GM11168 (cell line): ENCODE measurements around the gene MRPS27.

Source experiments
- in situ Hi-C: fragments of 300-500 bp; cut with MboI; formaldehyde crosslinking; loops from one replicate; pipeline ENCODE4 v1.12.0; 2022; ENCODE audit warnings: low sequenced_read_pairs; ENCODE audit not compliant: unreplicated experiment

The MRPS27 gene

DNA sequence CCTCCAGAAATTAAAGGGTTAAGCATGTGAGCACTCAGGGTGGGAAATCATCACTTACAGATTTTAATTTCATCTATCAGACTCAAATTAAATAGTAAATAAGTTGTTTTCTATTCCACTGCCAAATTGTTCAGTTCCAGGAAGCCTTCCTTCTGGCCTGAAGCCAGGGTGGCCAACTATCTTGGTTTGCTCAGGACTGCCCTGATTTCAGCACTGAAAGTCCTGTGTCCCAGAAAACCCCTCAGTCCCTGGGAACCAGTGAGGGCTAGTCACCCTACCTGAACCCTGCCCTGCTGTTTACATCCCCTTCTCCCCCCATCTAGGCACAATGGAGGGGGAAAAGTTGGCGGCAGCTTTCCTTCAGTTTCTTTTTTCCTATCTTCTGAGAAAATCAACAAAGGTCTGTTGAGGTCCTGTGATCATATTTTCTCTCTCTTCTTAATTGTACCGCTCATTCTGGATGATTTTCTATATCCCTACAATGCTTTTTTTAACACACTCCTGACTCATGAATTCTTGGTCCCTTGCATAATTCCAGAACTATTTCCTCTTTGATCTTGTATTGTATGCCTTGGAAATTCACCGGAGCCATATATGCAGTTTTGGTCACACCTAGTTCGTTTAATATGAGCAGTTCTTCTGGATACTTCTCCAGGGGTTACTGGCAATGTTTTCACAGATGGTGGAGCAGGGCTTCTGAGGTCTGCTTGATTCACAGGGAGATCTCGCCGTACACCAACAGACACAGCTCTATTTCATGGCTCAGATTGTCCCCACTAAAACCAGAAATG, 109.0 kb downstream of the MRPS27 start:
- in situ Hi-C loops = no loop called here

DNA sequence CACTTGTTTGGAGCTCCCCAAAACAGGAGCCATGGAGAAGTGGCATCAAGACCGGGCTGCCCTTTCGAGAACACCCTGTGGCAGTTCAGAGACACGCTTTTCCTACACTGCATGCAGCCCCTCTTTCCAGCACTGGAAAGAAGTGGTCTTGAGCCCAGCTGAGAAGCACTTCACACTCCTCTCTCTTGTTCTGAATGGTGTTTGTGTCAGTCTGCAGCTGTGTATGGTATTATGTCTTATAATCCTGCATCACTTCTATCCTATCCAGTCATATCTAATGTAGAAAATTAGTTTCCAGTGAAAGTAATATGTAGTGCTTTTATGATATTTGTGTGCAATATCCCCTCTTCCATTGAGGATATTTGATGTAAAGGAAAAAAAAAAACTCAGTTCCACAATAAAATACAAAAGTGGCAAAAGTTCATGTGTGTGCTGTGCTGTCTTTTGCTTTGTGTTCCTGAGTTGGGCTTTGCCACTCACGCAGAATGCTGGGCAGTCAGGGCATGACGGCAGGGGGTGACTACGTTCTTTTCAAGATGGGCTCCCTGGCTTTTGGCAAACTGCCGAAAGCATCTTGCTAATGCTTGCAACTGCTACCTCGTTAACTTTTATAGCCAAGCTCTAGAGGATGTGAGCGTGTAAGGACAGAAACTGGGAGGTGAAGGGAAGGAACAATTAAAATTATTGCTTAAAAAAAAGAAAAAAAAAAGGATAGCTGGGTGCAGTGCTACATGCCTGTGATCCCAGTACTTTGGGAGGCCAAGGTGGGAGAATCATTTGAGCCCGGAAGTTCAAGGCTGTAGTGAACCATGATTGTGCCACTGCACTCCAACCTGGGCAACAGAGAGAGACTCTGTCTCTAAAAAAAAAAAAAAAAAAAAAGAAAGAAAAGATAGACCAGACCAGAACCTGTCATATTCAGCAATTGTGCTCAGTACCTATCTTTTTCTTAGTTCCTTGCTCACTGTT, 110.6 kb downstream of the MRPS27 start:
- in situ Hi-C loops = no loop called here

DNA sequence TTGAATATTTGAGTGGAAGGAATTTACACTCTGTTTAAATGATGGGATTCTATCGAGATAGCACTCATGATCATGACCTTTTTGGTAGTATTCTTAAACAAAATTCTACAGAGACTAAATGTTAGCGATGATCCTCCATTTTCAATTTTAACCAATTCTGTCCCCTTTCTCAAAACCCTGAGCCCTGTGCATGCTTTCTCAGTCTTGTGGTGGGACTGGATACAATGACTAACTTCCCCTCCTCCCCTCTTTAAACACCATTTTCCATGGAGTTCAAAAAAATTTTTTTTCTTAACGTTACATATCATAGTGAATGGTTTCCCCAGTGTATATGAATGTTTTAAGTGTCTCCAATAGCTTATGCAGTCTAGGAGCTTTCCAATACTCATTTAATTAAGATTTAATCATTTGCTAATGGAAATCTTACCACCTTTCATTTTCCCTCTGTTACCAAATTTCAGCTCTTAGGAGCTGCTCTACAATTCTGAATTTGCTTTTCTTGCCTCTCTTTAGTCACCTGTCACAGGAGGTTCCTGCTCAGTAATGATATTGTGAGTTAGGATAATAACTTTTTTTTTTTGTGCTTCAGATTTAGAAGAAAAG, 111.6 kb downstream of the MRPS27 start:
- in situ Hi-C loops = no loop called here

DNA sequence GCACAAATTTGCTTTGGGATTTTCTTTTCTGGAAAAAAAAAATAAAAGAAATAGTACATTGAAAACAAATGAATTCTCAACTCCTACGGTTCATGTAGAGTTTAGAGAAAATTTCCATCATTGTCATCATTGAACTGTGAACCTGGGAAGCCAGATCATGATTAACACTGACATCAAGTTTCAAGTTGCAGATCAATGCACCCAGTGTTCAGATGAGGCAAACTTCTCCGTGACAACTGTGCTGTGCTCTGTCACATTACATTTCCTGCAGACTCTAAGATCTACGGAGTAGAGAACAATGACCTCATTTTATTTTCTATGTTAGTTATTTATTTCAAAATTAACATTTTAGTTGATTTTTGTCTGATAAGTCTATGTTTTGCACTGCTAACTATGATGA, 113.0 kb downstream of the MRPS27 start:
- in situ Hi-C loops = no loop called here

DNA sequence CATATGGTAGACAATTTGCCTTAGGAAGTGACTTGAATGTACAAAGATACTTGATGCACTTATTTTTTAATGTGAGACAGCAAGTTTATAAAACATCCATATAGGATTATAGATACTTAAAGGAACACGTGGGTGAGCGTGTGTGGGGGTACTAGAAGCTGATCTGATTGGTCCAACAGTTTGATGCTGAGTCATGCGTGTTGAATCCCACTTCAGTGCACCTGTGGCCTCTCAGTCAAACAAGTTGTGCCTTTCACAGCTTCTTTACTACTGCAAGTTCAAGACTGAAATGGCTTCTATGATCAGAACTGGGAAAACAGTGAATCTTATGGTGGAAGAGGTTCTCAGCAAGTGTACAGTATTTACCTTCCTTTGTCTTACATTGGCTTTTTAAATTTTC, 113.9 kb downstream of the MRPS27 start:
- in situ Hi-C loops = no loop called here

DNA sequence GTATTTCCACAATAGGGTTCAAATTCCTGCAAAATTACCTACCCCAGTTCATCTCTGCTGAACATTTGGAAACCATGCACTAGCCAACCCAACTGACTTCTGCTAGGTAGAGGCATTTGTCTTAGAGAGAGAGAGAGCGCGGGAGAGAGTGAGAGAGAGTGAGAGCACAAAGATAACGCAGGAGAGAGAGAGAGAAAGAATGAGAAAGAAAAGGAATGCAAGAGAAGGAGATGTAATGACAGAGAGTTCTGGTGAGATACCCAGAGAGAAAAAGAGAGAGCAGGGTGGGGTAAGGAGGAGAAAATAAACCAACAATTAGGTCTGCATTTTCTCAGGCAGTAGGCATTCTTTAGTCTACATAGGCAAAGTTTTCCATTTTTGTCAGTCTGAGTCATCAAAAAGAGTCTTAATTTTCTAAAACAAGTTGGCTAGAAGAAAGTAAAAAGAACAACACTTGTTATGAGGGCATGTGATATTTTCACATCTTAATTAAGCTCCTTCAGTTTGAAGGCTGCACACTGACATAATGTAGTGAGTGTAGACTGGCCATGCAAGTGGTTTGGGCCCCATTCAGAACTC, 114.5 kb downstream of the MRPS27 start:
- in situ Hi-C loops = no loop called here

DNA sequence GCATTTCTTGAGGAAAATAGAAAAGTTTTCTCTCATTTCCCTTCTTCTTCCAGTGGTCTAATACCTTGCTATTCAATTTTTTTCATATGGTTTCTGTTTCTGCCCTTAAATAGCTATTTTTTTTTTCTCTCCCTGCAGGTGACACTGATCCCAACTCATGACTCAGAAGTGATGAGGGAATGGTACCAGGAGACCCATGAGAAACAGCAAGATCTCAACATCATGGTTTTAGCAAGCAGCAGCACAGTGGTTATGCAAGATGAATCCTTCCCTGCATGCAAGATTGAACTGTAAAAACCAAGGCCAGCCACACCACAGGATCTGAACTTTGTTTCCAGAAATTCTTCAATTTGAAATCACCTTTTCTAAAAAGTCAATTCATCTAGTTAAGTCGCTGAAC, 115.1 kb downstream of the MRPS27 start:
- in situ Hi-C loops = no loop called here

DNA sequence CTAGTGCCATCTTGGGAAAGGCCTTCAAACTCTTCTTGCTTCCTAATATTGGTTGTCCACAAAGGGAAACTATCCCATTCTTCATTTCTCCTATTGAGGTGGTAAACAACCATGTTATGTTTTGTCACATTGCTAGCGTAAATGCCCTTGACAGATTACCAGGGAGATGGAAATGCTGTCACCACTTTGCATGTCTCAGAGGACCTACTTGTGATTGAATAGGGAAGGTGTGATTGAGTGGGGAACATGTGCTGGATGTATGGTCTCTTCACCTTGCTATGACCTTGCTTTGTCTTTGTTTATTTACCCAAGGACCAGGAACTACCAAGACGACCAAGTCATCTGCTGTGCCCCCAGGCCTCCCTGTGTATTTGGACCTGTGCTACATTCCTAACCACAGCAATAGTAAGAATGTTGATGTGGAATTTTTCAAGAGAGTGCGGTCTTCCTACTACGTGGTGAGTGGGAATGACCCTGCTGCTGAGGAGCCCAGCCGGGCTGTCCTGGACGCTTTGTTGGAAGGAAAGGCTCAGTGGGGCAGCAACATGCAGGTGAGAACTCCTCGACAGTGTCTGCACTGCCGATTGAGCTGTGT, 116.7 kb downstream of the MRPS27 start:
- in situ Hi-C loops = no loop called here

DNA sequence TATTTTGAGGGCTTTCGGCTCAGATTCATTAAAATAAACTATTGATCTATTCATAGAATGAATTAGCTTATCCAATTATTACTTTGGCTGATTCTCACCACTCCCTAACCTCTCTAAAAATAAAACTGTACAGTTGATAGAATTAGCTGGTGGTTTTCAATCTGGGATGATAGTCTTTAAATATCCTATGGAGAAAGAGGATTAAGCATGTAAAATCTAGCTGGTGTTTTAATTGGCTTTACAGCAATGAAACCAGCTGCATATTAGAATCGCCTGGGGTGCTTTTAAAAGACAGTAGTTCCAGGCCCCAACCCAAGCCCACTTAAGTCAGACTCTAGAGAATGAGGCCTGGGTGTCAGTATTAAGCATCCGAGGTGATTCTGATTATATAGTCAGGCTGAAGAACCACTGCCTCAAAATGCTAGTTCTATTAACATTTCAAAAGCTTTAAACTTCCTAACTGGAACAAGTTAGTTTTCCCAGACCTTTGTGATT, 117.7 kb downstream of the MRPS27 start:
- in situ Hi-C loops = no loop called here

DNA sequence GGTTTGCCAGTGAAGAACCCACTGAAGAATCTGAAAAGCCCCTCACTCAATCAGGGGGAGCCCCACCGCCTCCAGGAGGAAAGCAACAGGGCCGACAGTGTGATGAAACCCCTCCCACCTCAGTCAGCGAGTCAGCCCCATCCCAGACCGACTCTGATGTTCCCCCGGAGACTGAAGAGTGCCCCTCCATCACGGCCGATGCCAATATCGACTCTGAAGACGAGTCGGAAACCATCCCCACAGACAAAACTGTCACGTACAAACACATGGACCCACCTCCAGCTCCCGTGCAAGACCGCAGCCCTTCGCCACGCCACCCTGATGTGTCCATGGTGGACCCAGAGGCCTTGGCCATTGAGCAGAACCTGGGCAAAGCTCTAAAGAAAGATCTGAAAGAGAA, 120.4 kb downstream of the MRPS27 start:
- in situ Hi-C loops = no loop called here

DNA sequence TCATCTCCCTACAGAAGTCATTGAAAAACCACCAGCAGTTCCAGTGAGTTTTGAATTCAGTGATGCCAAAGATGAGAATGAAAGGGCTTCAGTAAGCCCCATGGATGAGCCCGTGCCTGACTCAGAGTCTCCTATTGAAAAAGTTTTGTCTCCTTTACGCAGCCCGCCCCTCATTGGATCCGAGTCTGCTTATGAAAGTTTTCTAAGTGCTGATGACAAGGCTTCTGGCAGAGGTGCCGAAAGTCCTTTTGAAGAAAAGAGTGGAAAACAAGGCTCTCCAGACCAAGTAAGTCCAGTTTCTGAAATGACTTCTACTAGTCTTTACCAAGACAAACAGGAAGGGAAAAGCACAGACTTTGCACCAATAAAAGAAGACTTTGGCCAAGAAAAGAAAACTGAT, 122.6 kb downstream of the MRPS27 start:
- in situ Hi-C loops = no loop called here

DNA sequence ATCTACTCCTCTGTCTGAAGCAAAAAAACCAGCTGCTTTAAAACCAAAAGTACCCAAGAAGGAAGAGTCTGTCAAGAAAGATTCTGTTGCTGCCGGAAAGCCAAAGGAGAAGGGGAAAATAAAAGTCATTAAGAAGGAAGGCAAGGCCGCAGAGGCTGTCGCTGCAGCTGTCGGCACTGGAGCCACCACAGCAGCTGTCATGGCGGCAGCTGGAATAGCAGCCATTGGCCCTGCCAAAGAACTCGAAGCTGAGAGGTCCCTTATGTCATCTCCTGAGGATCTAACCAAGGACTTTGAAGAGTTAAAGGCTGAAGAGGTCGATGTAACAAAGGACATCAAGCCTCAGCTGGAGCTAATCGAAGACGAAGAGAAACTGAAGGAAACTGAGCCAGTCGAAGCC, 124.5 kb downstream of the MRPS27 start:
- in situ Hi-C loops = no loop called here

DNA sequence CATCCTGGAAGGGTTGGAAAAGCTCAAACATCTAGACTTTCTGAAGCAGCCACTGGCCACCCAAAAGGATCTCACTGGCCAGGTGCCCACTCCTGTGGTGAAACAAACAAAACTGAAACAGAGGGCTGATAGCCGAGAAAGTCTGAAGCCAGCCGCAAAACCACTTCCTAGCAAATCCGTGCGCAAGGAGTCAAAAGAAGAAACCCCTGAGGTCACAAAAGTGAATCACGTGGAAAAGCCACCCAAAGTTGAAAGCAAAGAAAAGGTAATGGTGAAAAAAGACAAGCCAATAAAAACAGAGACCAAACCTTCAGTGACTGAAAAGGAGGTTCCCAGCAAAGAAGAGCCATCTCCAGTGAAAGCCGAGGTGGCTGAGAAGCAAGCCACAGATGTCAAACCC, 125.2 kb downstream of the MRPS27 start:
- in situ Hi-C loops = no loop called here

DNA sequence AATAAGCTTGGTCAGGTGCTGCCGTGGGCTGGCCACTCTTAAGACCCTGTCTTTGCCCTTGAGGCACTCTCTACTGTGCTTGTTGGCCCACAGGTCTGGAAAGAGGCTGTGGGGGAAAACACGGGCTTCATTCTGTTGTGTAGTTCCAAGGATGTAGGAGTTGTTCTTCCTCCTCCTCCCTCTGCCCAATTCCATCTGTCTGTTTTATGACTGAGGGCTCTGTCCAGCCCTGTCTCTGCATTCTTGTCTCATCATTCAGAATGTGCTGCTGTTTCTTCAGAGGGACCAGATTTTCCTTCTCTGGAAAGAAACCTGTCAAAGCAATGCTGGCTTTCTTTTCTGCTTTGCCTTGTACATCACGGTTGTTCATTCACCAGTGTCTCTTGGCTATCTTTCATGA, 128.6 kb downstream of the MRPS27 start:
- in situ Hi-C loops = no loop called here

DNA sequence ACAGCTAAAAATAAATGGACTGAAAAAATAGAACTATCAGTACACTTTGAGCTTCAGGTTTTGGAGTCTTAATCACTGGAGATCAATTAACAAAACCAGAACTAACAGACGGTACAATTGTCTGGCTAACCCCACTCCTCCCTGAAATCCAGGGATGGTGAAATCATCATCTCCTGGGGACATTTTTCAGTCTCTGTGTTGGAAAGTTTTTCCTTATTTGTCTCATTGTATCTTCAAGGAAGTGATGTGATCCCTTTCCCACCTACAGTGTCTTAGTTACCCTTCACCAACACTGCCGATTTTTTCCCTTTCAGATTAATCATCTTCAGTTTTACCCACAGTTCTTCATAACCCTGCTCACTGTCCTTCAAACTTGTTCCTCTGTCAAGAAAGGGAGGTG, 130.9 kb downstream of the MRPS27 start:
- in situ Hi-C loops = no loop called here

DNA sequence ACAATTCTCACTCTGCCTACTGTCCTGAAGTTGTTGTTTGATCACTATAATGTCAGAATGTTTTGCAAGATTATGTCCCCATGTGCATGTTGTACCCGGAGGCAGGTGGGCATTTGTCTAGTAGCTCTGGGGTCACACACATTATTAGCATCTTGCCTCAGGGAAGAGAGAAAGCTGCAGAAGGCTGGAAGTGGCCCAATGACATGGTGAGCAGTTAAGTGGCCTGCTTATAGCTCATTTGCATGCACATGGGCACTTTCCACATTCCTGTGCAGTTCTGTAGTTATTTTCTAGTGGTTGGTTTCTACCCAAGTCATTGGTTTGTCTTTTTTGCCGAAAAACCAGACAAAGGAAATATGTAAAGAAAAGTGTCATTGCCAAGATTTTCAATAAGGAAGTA, 131.9 kb downstream of the MRPS27 start:
- in situ Hi-C loops = no loop called here

DNA sequence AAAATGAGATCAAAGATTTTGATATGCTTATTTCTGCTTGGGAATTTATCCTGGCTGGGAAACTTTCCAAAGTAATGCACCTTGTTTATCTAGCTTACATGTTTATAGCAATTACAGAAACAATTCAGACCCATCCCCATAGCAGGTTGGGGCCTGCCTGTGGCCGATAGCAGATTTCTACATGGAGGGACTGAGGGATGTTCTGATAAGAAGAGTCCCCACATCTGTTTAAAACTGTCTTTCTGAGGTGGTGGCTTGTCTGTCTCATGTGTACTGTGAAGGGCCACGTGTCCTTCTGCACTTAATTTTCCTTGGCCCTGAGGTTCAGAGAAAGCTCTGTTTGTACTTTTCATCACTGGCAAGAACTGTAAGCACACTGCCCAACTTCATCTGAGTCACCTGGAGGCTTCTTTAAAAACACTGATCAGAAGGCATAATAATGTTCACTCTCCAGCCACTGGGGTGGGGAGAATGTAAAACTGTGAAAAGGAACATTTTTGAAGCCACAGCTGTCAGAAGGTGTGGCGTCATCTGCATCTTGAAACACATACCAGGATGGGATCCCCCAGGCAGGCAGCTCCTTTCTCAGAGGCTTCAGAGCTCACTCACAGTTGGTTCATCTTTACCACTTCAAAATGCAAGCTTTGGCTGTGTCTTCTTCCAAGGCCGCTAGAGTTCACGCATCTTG, 132.5 kb downstream of the MRPS27 start:
- in situ Hi-C loops = no loop called here

DNA sequence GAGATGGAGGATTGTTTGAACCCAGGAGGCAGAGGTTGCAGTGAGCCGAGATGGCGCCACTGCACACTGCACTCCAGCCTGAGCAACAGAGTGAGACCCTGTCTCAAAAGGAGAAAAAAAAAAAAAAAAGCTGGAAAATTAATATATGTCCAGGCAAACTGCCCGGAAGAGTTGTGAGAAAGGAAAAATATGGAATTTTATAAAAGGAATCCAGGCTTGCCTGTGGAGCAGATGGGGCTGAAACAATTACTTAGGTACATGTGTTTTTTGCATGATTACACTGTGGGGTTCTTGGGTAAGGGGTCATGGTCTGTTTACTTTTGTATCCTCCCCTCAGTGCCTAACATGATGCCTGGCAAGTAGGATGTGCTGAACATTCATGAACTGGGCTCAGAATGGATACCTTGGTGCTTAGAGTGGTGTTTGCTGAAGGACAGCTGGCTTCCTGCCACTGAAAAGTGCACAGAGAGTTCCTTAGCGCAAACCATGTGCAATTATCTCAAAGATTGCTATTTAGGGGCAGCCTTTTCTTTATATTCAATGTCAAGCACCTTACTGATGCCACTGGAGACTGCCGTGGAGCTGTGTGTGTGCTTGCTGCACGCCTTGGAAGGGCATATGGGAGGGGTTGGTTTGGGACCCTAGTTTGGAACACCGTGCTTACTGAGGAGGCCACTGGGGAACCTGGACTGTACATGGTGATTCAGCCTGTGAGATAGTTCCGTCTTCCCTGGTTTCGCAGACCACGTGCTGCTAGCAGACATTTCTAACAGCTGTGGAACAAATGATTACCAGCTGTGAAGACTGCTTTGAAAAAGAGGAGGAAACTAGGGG, 134.3 kb downstream of the MRPS27 start:
- in situ Hi-C loops = no loop called here

DNA sequence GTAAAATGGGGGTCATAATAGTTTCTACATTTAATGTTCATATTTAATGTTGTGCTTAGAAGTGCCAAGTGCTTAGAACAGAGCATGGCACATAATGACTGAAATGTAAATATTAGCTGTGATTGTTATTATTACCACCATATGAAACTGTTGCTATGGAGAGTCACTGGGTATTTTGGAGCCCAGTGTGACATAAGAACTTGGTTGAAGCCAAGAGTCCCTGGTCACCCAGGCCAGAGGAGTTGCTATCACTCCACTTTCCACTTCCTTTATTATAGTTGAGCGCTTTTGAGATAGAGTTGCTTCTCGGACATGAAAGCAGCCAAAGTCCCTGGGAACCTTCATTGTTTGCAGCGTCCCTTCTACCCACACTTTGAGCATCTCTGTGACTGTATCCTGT, 135.6 kb downstream of the MRPS27 start:
- in situ Hi-C loops = no loop called here
